ENCODE results near the gene PRKCA.
"Not testable (repeated sequence)": the region's sequence is repeated elsewhere in the genome, so short reads cannot be mapped to it uniquely, and the experiment has no call there.

PRKCA gene

GRCh38 chr17:66715745-66716156 lies 413.3 kb downstream of the PRKCA start:
- no peak for DNase-seq (ENCODE audit: low read depth)

GRCh38 chr17:66716236-66717026 lies 414.0 kb downstream of the PRKCA start:
- no peak for DNase-seq (ENCODE audit: low read depth)

GRCh38 chr17:66717641-66718058 lies 415.2 kb downstream of the PRKCA start:
- DNase-seq (ENCODE audit: low read depth): no peak

GRCh38 chr17:66720027-66720426 lies 417.6 kb downstream of the PRKCA start:
- no peak for DNase-seq (ENCODE audit: low read depth)

GRCh38 chr17:66720567-66720966 lies 418.2 kb downstream of the PRKCA start:
- no peak for DNase-seq (ENCODE audit: low read depth)

GRCh38 chr17:66722341-66722740 lies 419.9 kb downstream of the PRKCA start:
- no peak for DNase-seq (ENCODE audit: low read depth)

GRCh38 chr17:66724581-66725341 lies 422.3 kb downstream of the PRKCA start:
- no peak for DNase-seq (ENCODE audit: low read depth)

GRCh38 chr17:66725438-66725837 lies 423.0 kb downstream of the PRKCA start:
- DNase-seq (ENCODE audit: low read depth): not testable (repeated sequence)

GRCh38 chr17:66725956-66726355 lies 423.5 kb downstream of the PRKCA start:
- DNase-seq (ENCODE audit: low read depth): no peak

GRCh38 chr17:66726371-66726770 lies 424.0 kb downstream of the PRKCA start:
- DNase-seq (ENCODE audit: low read depth): no peak

GRCh38 chr17:66726846-66727245 lies 424.4 kb downstream of the PRKCA start:
- no peak for DNase-seq (ENCODE audit: low read depth)

- DNase-seq (ENCODE audit: low read depth): no peak
These were observed 425.5 kb downstream of the PRKCA start for GRCh38 chr17:66727634-66728570.

- DNase-seq (ENCODE audit: low read depth): no peak
These were observed 428.1 kb downstream of the PRKCA start for GRCh38 chr17:66730461-66730923.

GRCh38 chr17:66733759-66734158 lies 431.3 kb downstream of the PRKCA start:
- DNase-seq (ENCODE audit: low read depth): no peak

- DNase-seq (ENCODE audit: low read depth): no peak
These were observed 432.0 kb downstream of the PRKCA start for GRCh38 chr17:66734186-66734943.

GRCh38 chr17:66737524-66737923 lies 435.1 kb downstream of the PRKCA start:
- DNase-seq (ENCODE audit: low read depth): no peak

GRCh38 chr17:66738301-66738700 lies 435.9 kb downstream of the PRKCA start:
- no peak for DNase-seq (ENCODE audit: low read depth)

- DNase-seq (ENCODE audit: low read depth): no peak
These were observed 437.1 kb downstream of the PRKCA start for GRCh38 chr17:66739553-66739952.

- DNase-seq (ENCODE audit: low read depth): no peak
These were observed 437.8 kb downstream of the PRKCA start for GRCh38 chr17:66740226-66740625.

GRCh38 chr17:66743511-66743910 lies 441.1 kb downstream of the PRKCA start:
- DNase-seq (ENCODE audit: low read depth): no peak

GRCh38 chr17:66746736-66747135 lies 444.3 kb downstream of the PRKCA start:
- DNase-seq (ENCODE audit: low read depth): no peak
